Camera-type eye (tissue), 1 donor: Measurements from ENCODE around the gene ITPR1. TPM values are rescaled to one million over a fixed set of nuclear protein-coding genes. Genes with fewer than 3 reads are reported as not detected.

ENCODE experiments used
- total RNA-seq: library from RNA; depleted of rRNA; stranded (reverse); fragments of >200 nt; gene quantifications from one replicate; pipeline ENCODE4 v1.2.3, GENCODE V29; 2014

The ITPR1 gene
- total RNA-seq, result 46.6 TPM

DNA sequence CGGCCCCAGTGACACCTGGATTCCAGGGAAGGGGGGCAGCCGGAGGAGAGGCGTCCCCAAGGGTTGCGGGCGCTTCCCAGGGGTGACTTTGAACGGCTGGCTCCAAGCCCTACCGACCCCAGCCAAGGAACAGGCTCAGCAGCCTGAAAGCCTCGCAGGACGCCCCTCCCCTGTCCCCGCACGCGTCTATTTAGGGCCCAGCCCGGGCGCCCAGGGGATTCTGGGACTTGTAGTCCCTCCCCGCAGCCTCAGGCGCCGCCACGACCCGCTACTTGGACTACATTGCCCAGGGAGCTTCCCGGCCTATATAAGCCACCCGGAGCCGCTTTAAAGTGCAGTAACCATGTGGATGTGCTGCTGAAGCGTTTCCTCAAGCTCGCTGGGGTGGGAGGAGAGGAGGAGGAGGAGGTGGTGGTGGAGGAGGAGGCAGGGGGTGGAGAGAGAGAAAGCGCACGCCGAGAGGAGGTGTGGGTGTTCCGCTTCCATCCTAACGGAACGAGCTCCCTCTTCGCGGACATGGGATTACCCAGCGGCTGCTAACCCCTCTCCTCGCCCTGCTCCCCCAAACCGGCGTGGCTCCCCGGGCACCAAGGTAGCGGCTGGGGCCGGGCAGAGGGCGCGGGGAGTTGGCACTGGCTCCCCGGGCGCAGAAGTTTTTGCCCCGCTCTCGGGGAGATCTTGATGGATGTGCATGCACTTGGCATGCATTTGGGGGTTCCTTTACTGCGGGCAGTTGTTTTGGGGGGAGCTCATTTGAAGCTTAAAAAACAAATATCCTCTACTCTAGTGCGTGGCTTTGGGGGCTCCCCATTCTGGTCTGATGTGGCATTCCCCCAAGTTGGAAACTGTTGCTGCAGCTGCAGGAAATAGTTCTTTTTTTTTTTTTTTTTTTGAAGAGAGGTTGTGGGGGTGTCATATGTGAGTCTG lies at the start of gene ITPR1:
Gene ITPR1 (plus strand): TSS at position 335 of the 927 bp plus-strand sequence. CDS start 23,144 bp downstream, outside the sequence.

DNA sequence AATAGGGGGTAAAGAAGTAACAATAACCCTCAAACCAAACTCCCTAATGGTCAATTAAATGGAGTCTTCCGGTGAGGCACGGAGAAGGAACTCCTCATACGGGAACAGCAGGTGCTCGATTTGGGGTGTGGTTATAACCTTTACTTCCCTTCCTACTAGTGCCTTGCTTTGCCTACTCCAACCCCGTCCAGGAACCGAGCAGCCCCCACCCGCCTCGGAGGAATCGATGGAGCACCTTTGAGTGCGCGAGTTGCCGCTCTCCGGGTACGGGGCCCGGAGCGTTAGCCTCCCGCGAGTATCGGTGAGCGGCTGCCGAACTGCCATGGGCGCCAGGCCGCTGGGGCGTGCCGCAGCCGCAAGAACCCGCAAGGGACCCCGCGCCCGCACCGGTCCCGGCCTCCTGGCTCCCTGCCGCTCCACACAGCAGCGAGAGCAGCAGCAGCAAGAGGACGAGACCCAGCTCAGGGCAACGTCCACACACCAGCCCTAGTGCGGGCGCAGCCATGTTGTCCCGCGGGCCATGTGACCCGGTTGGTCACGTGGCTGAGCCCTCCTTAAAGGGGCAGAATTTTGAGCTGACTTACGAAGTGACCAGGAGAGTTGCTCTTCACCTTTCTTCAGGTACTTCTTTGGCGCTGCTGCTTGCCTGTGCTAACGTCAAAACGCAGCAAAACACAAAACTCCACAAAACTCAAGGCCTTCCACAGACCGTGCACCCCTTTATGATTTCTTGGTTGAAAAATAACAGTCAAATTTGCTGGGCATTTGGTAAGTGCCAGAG lies 26.2 kb upstream of the ITPR1 start, which contains the start of gene SUMF1:
Gene SUMF1 (minus strand): TSS at position 529 of the 781 bp plus-strand sequence. CDS start 24 bp downstream, at position 505.

Other genes with a start within 250 kb of the ITPR1 start
- gene SETMAR, start 190.0 kb upstream of the ITPR1 start, total RNA-seq, result 24.7 TPM
- 44.9 TPM for gene SUMF1, start 26.1 kb upstream of the ITPR1 start, total RNA-seq